Osteoblast (primary cell): ENCODE results near the gene F11. TPM values are rescaled to one million over a fixed set of nuclear protein-coding genes. Genes with fewer than 3 reads are reported as not detected.

ENCODE experiments used
- DNase-seq: peaks from one replicate; pipeline ENCODE4 v3.0.0; 2011; ENCODE audit warnings: low spot score, mixed read lengths; ENCODE audit not compliant: insufficient read length; ENCODE audit errors: missing footprints
- H2AFZ ChIP-seq: 2 replicates; pipeline ENCODE4 v1.6.0; 2011; ENCODE audit warnings: mild to moderate bottlenecking, low read length
- H3K27ac ChIP-seq: 2 replicates; pipeline ENCODE4 v1.5.1; 2011; ENCODE audit warnings: mild to moderate bottlenecking, low read depth, low read length, moderate library complexity
- H3K27me3 ChIP-seq: 2 replicates; pipeline ENCODE4 v1.6.0; 2012; ENCODE audit warnings: mild to moderate bottlenecking, control low read depth, inconsistent platforms, low read length, moderate library complexity; ENCODE audit not compliant: insufficient read depth
- H3K36me3 ChIP-seq: 2 replicates; pipeline ENCODE4 v1.5.1; 2011; ENCODE audit warnings: mild to moderate bottlenecking, low read length, control low read depth, moderate library complexity; ENCODE audit not compliant: insufficient read depth
- H3K4me1 ChIP-seq: 2 replicates; pipeline ENCODE4 v1.5.1; 2011; ENCODE audit warnings: mild to moderate bottlenecking, low read length, control low read depth, moderate library complexity; ENCODE audit not compliant: insufficient read depth
- H3K4me2 ChIP-seq: 2 replicates; pipeline ENCODE4 v1.6.0; 2011; ENCODE audit warnings: mild to moderate bottlenecking, low read length; ENCODE audit not compliant: insufficient read depth
- H3K4me3 ChIP-seq: fragments of 200-600 bp; sonication (generic); 3 replicates; pipeline ENCODE4 v1.5.1; 2012; ENCODE audit warnings: mild to moderate bottlenecking, low read length, inconsistent platforms; ENCODE audit not compliant: insufficient read depth
- H3K79me2 ChIP-seq: 2 replicates; pipeline ENCODE4 v1.6.0; 2012; ENCODE audit warnings: mild to moderate bottlenecking, low read length, control low read depth, inconsistent platforms; ENCODE audit not compliant: insufficient read depth
- H3K9me3 ChIP-seq: 2 replicates; pipeline ENCODE4 v1.5.1; 2011; ENCODE audit warnings: low read depth, low read length, control low read depth
- H4K20me1 ChIP-seq: 2 replicates; pipeline ENCODE4 v1.6.0; 2012; ENCODE audit warnings: mild to moderate bottlenecking, low read length, control low read depth; ENCODE audit not compliant: insufficient read depth
- CTCF ChIP-seq: IDR thresholded peaks from 2 replicates; pipeline ENCODE4 v1.5.1; 2011; ENCODE audit warnings: mild to moderate bottlenecking, low read depth, low read length, moderate library complexity; ENCODE audit errors: extremely low read depth
- total RNA-seq: library from RNA; depleted of rRNA; stranded (reverse); fragments of >200 nt; gene quantifications from 2 replicates; pipeline ENCODE4 v1.2.3, GENCODE V29; 2012

Gene F11
- total RNA-seq, 1 donor: not detected

- H3K4me3 ChIP-seq: no peak overlapping the region
- no peak overlapping the region for H2AFZ ChIP-seq
- no peaks in the 10 kb centered on the region for H3K79me2 ChIP-seq
- H3K27me3 ChIP-seq: peaks cover 3% of the 10 kb centered on the region
- DNase-seq: no peak
- H3K4me1 ChIP-seq: no peaks in the 10 kb centered on the region
- no peak overlapping the region for H3K27ac ChIP-seq
- no peaks in the 10 kb centered on the region for H4K20me1 ChIP-seq
- TF ChIP-seq CTCF: no peak
- no peaks in the 10 kb centered on the region for H3K36me3 ChIP-seq
- no peak overlapping the region for H3K4me2 ChIP-seq
- H3K9me3 ChIP-seq: no peaks in the 10 kb centered on the region
Observed at GRCh38 chr4:186285147-186285546, 19.2 kb downstream of the F11 start.

- no peak for DNase-seq
- Histone ChIP-seq H3K4me3 (no peak overlapping the region), H4K20me1 (no peaks in the 10 kb centered on the region), H3K4me1 (no peaks in the 10 kb centered on the region), H3K27me3 (peaks cover 3% of the 10 kb centered on the region), H3K79me2 (no peaks in the 10 kb centered on the region), H2AFZ (no peak overlapping the region), H3K36me3 (no peaks in the 10 kb centered on the region), H3K4me2 (no peak overlapping the region), H3K9me3 (no peaks in the 10 kb centered on the region), H3K27ac (no peak overlapping the region)
- no peak for TF ChIP-seq CTCF
Observed at GRCh38 chr4:186286581-186286980, 20.6 kb downstream of the F11 start.

GRCh38 chr4:186291256-186291890 lies 25.4 kb downstream of the F11 start:
- H3K4me2 ChIP-seq: no peak overlapping the region

GRCh38 chr4:186294160-186294559 lies 28.2 kb downstream of the F11 start:
- Histone ChIP-seq H4K20me1 (no peaks in the 10 kb centered on the region), H3K9me3 (no peaks in the 10 kb centered on the region), H3K4me1 (no peaks in the 10 kb centered on the region), H2AFZ (no peak overlapping the region), H3K27me3 (peaks cover 9% of the 10 kb centered on the region), H3K27ac (no peak overlapping the region), H3K36me3 (no peaks in the 10 kb centered on the region), H3K79me2 (no peaks in the 10 kb centered on the region), H3K4me2 (no peak overlapping the region), H3K4me3 (no peak overlapping the region)
- TF ChIP-seq CTCF: no peak
- DNase-seq: no peak

More at GRCh38 chr4:186291256-186291890, 25.4 kb downstream of the F11 start:
- H3K9me3 ChIP-seq: no peaks in the 10 kb centered on the region
- no peaks in the 10 kb centered on the region for H3K36me3 ChIP-seq
- no peaks in the 10 kb centered on the region for H3K79me2 ChIP-seq
- no peaks in the 10 kb centered on the region for H4K20me1 ChIP-seq
- TF ChIP-seq CTCF: no peak
- peaks cover 3% of the 10 kb centered on the region for H3K27me3 ChIP-seq
- no peak overlapping the region for H3K27ac ChIP-seq
- no peak for DNase-seq
- H3K4me1 ChIP-seq: no peaks in the 10 kb centered on the region
- H3K4me3 ChIP-seq: no peak overlapping the region
- no peak overlapping the region for H2AFZ ChIP-seq
